Common myeloid progenitor, CD34-positive (primary cell): ENCODE data around the gene LPAR1.
"Not testable (repeated sequence)": the region's sequence is repeated elsewhere in the genome, so short reads cannot be mapped to it uniquely, and the experiment has no call there.

Source experiments
- CTCF ChIA-PET: fragments of 350-600 bp; sonication (Branson Sonifier 250); formaldehyde crosslinking; loops from one replicate; lab custom pipeline; 2021; ENCODE audit warnings: antibody characterized with exemption; lab: Charles Lee
- POLR2A ChIA-PET: fragments of 350-600 bp; sonication (Branson Sonifier 250); formaldehyde crosslinking; loops from one replicate; lab custom pipeline; 2021; ENCODE audit warnings: antibody characterized with exemption; lab: Charles Lee
- DNase-seq, 3 donors: peaks; one replicate each; pipeline versions ENCODE4 v3.0.0 to v3.0.0-alpha.2; 2013
- H3K27ac ChIP-seq, 2 experiments: 1 replicate in 1 of 2; 2 replicates in 1 of 2; pipeline ENCODE4 v1.7.0; 2013; ENCODE audit warnings: inconsistent platforms in 2 of 2, low read length in 2 of 2, mild to moderate bottlenecking in 2 of 2, low read depth in 1 of 2, moderate library complexity in 1 of 2; ENCODE audit not compliant: severe bottlenecking in 2 of 2, insufficient read depth in 1 of 2, poor library complexity in 1 of 2
- H3K27me3 ChIP-seq, 5 experiments: replicated peaks in 2 of 5; 1 replicate in 3 of 5; 2 replicates in 2 of 5; pipeline versions ENCODE4 v1.6.1 to v1.7.0; 2013; ENCODE audit warnings: low read length in 4 of 5, mild to moderate bottlenecking in 2 of 5, moderate library complexity in 2 of 5, inconsistent platforms in 1 of 5; ENCODE audit not compliant: insufficient read depth in 5 of 5, control insufficient read depth in 4 of 5
- H3K36me3 ChIP-seq, 4 experiments: 1 replicate in 2 of 4; 2 replicates in 2 of 4; pipeline versions ENCODE4 v1.6.1 to v1.7.0; 2013; ENCODE audit warnings: low read length in 3 of 4, control low read depth in 1 of 4, mild to moderate bottlenecking in 1 of 4; ENCODE audit not compliant: control insufficient read depth in 4 of 4, insufficient read depth in 4 of 4
- H3K4me1 ChIP-seq, 4 experiments: 1 replicate in 3 of 4; 2 replicates in 1 of 4; pipeline versions ENCODE4 v1.6.1 to v1.7.1; 2013; ENCODE audit warnings: low read length in 3 of 4, mild to moderate bottlenecking in 3 of 4, control low read depth in 1 of 4, inconsistent platforms in 1 of 4, moderate library complexity in 1 of 4; ENCODE audit not compliant: control insufficient read depth in 4 of 4, insufficient read depth in 4 of 4; ENCODE audit errors: control extremely low read depth in 1 of 4
- H3K4me3 ChIP-seq, 7 experiments: 1 replicate in 4 of 7; 2 replicates in 3 of 7; pipeline versions ENCODE4 v1.5.1 to v1.7.0; 2013; ENCODE audit warnings: mild to moderate bottlenecking in 7 of 7, low read length in 6 of 7, moderate library complexity in 6 of 7, inconsistent platforms in 2 of 7, low read depth in 2 of 7, control low read depth in 1 of 7; ENCODE audit not compliant: insufficient read depth in 4 of 7, control insufficient read depth in 1 of 7; ENCODE audit errors: extremely low read depth in 1 of 7
- H3K9me3 ChIP-seq, 5 experiments: 1 replicate in 4 of 5; 2 replicates in 1 of 5; pipeline versions ENCODE4 v1.6.1 to v1.7.1; 2013; ENCODE audit warnings: low read length in 4 of 5, mild to moderate bottlenecking in 2 of 5, inconsistent platforms in 1 of 5, low read depth in 1 of 5, moderate library complexity in 1 of 5; ENCODE audit not compliant: control insufficient read depth in 4 of 5, insufficient read depth in 2 of 5; ENCODE audit errors: control extremely low read depth in 1 of 5
- WGBS: methylation state at CpG from one replicate; pipeline ENCODE4 v1.1.5; 2013; ENCODE audit not compliant: insufficient coverage; 5-methylcytosine and 5-hydroxymethylcytosine counted together

Gene LPAR1

DNA sequence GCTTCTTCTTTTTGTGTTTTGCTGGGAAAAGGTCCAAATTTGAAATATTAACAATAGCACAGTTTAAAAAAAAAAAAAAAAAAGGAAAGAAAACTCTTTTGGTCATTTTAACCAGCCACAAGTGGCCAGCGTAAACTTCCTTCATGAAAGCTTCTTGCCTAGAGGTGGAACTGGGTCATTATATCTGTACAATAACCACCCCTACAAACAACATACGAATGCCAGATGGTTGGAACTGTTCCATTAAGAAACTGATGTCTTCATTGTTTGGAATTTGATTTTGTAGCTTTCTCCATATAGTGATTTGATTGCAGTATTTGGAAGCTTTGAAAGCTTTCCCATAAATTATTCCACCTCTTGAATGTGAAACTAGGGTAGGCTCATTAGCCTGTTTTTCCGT is 18.3 kb upstream of the LPAR1 start:
- Histone ChIP-seq H3K27me3 (no peaks in the 10 kb centered on the region), H3K4me3 (no peak overlapping the region), H3K4me1 (no peaks in the 10 kb centered on the region), H3K9me3 (peaks cover 0 to 7% (median 2%) of the 10 kb centered on the region in 5 experiments), H3K27ac (no peak overlapping the region), H3K36me3 (no peaks in the 10 kb centered on the region)
- CTCF ChIA-PET, result no interaction called here
- POLR2A ChIA-PET, result no interaction called here
- WGBS, result no CpG with 5 or more reads among the region's 3 CpGs
- no peak for DNase-seq

DNA sequence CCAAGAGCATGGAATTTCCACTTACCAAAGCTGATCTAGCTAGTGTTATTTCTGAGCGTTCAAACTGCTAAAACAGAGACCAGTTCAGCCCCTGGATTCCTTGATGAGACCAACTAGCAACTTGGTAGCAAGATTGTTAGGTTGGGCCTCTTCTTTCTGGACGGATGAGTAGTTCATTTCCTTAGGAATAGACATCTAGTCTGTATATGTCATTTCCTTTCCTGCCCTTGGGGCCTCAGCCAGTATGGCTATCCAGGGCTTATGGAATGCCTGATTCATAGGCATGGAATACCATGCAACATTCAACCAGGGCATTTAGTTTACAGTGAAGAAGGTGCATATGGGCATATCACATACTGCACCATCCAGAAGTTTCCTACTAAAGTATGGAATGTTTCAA is 14.5 kb upstream of the LPAR1 start:
- ChIA-PET CTCF (interaction anchor here (1.3 kb wide), 1 partner anchor 14 kb away, joined by 3 read pairs; the partner anchor contains the start of gene LPAR1), POLR2A (interaction anchor here (0.6 kb wide), 1 partner anchor 276 kb away, joined by 3 read pairs; no protein-coding TSS in a partner anchor)
- DNase-seq, result no peak
- Histone ChIP-seq H3K27ac (no peak overlapping the region), H3K36me3 (no peaks in the 10 kb centered on the region), H3K9me3 (no peaks in the 10 kb centered on the region), H3K4me3 (no peak overlapping the region), H3K27me3 (no peaks in the 10 kb centered on the region), H3K4me1 (no peaks in the 10 kb centered on the region)
- WGBS, result 100% methylated on average over 1 of the region's 2 CpGs

DNA sequence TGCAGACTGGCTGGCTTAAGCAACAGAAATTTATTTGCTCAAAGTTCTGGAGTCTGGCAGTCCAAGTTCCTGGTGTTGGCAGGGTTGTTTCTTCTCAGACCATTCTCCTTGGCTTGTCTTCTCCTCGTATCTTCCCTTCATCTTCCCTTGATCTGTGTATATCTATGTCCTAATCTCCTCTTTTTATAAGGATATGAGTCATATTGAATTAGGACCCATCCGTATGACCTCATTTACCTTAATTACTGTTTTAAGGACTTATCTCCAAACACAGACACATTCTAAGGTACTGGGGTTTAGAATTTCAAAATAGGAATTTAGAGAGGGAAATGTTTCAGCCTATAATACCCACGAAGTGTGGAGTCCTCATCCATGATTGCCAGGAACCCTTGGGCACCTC is 13.1 kb upstream of the LPAR1 start:
- H3K36me3 ChIP-seq, result no peaks in the 10 kb centered on the region
- ChIA-PET CTCF (no interaction called here), POLR2A (no interaction called here)
- no peaks in the 10 kb centered on the region for H3K4me1 ChIP-seq
- peaks cover 0 to 2% (median 0%) of the 10 kb centered on the region in 5 experiments for H3K9me3 ChIP-seq
- no peak overlapping the region for H3K27ac ChIP-seq
- WGBS, result 67% methylated on average over 1 of the region's 3 CpGs
- no peaks in the 10 kb centered on the region for H3K27me3 ChIP-seq
- DNase-seq, result no peak
- no peak overlapping the region for H3K4me3 ChIP-seq

DNA sequence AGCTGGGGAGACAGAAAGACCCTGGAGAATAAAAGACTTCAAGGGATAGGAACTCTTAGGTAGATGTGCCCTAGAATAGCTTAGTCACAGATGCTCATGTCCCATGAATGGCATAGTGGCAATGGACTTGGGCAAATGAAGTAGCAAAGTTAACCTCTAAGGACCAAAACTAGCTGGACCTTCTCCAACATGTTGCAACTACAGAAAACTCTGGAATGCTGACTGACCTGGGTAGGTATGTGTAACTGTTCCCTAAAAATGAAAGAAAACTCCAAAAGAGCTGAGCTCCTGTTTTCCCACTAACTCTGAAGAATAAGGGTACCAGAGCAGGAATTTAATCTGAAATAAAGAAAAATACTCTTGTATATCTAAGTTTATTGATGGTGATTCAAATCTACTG is 12.5 kb upstream of the LPAR1 start:
- Histone ChIP-seq H3K9me3 (peaks cover 0 to 2% (median 0%) of the 10 kb centered on the region in 5 experiments), H3K4me3 (no peak overlapping the region), H3K36me3 (no peaks in the 10 kb centered on the region), H3K27ac (no peak overlapping the region), H3K4me1 (no peaks in the 10 kb centered on the region), H3K27me3 (no peaks in the 10 kb centered on the region)
- no peak for DNase-seq
- ChIA-PET POLR2A (no interaction called here), CTCF (no interaction called here)

DNA sequence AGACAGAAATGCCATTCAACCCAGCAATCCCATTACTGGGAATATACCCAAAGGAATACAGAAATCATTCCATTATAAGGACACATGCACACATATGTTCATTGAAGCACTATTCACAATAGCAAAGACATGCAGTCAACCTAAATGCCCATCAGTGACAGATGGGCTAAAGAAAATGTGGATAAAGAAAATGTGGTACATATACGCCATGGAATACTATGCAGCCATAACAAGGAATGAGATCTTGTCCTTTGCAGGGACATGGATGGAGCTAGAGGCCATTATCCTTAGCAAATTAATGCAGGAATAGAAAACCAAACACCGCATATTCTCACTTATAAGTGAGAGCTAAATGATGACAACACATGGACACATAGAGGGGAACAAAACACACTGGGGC is 9.0 kb upstream of the LPAR1 start:
- H3K27me3 ChIP-seq, H3K36me3 ChIP-seq, H3K4me3 ChIP-seq, DNase-seq, H3K27ac ChIP-seq, CTCF ChIA-PET, POLR2A ChIA-PET, H3K9me3 ChIP-seq, H3K4me1 ChIP-seq: not testable (repeated sequence)
- 100% methylated on average over 1 of the region's 2 CpGs for WGBS

DNA sequence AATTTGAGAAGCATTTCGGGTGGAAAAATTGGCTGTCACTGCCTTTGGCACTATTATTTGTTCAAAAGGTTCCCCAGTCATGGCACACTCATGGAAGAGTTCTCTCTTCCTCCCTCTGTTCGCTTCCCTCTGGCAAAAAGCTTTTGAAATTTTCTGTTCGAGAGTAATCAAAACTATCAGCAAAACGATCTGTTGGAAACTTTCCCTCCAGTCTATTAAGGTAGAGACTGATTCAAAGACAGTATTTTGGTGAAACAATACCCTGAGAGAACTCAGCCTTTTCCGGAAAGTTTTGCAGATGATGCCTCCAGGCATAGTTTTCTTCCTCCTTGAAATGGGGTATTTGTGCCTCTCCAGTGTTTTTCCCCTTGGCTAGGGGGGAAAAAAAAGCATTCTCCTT is 3.6 kb upstream of the LPAR1 start:
- peaks cover 0 to 7% (median 4%) of the 10 kb centered on the region in 5 experiments for H3K9me3 ChIP-seq
- POLR2A ChIA-PET, result no interaction called here
- H3K36me3 ChIP-seq, result no peaks in the 10 kb centered on the region
- H3K4me3 ChIP-seq, result no peak overlapping the region
- H3K4me1 ChIP-seq, result peaks cover 4 to 23% (median 22%) of the 10 kb centered on the region in 4 experiments
- CTCF ChIA-PET, result no interaction called here
- H3K27me3 ChIP-seq, result peaks cover 0 to 21% (median 1%) of the 10 kb centered on the region in 5 experiments
- WGBS, result 100% methylated on average over 3 of the region's 5 CpGs
- DNase-seq, result no peak
- H3K27ac ChIP-seq, result no peak overlapping the region

DNA sequence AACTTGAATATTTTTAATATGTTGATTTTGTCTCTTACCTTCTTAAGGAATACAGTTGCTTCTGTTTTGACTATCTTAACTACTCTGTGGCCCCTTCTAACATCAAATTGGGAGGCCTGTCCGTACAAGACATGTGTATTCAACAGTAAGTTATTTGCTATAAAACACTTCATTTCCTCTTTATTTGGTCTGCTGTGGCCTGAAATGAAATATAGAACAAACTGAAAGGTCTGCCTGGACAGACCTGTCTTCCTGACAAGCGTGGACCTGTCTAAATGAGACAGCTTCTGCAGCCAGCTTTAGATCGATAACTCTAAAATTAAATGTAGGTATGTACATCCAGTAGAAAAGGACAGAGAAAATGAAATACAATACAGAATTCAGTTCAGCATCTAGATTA is 2.2 kb upstream of the LPAR1 start:
- ChIA-PET CTCF (interaction anchor here (1.1 kb wide), 1 partner anchor 240 kb away, joined by 3 read pairs; no protein-coding TSS in a partner anchor), POLR2A (no interaction called here)
- Histone ChIP-seq H3K27me3 (peaks cover 0 to 35% (median 13%) of the 10 kb centered on the region in 5 experiments), H3K36me3 (no peaks in the 10 kb centered on the region), H3K4me1 (peaks cover 6 to 33% (median 27%) of the 10 kb centered on the region in 4 experiments), H3K9me3 (peaks cover 0 to 7% (median 4%) of the 10 kb centered on the region in 5 experiments), H3K4me3 (no peak overlapping the region), H3K27ac (no peak overlapping the region)
- no peak for DNase-seq
- WGBS, result no CpG with 5 or more reads among the region's 3 CpGs
